Urothelium cell line (cell line): ENCODE data around the gene GCLM.
"Not testable (repeated sequence)": the region's sequence is repeated elsewhere in the genome, so short reads cannot be mapped to it uniquely, and the experiment has no call there.

Experiments used
- DNase-seq: peaks from one replicate; pipeline ENCODE4 v3.0.0; 2011; ENCODE audit warnings: low spot score, mixed read lengths
- FAIRE-seq: peaks from 2 replicates; lab custom pipeline; 2011; peaks lifted over from hg19 to GRCh38; lab: Jason Lieb, UNC

GCLM gene, protein sequence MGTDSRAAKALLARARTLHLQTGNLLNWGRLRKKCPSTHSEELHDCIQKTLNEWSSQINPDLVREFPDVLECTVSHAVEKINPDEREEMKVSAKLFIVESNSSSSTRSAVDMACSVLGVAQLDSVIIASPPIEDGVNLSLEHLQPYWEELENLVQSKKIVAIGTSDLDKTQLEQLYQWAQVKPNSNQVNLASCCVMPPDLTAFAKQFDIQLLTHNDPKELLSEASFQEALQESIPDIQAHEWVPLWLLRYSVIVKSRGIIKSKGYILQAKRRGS

DNA sequence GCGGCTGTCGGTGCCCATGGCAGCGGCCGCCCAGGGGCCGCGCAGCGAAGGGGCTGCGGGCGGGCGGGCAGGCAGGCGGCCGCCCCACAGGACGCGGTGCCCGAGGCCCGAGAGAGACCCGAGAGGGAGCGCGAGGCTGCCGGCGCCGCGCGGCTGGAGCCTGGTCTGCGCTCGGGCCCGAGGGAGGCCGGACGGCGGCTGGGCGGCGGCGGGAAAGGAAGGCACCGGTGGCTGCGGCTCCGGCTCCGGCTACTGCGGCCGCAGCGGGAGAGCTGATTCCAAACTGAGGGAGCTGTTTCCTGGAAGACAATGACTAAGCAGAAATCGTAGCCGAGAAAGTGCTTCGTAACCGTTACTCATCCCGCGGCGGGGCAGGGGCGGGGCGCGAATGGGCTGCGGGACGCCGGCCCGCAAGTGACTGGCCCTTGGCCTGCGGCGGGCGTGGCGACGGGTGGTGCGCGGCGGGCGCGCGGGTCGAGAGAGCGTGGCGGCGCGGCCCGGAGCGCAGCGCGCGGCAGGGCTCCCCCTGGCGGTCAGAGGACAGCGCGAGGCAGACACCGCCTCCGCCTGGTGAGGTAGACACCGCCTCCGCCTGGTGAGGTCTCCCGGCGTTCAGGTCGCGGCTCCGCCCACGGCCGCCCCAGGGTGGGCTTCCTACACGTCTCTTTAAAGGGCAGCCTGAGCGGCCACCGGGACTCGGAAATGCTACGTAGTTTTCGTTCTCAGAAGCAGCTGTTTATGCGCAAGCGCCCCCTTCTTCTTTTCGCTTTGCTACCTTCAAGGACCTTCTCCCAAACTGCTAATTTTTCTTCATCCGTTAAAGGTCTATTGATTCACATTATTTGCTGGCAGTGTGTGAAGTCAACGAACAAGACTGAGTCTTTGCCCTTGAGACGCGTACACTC is at the start of gene GCLM:
GCLM (minus strand) TSS at position 285 of the 905 bp plus-strand sequence; CDS start at position 18, 267 bp downstream.
- FAIRE-seq (peak; percentile 93), DNase-seq (peak; percentile 93)

- DNase-seq (no peak), FAIRE-seq (no peak)
These were observed 49.5 kb upstream of the GCLM start for GRCh38 chr1:93958726-93959100.

DNA sequence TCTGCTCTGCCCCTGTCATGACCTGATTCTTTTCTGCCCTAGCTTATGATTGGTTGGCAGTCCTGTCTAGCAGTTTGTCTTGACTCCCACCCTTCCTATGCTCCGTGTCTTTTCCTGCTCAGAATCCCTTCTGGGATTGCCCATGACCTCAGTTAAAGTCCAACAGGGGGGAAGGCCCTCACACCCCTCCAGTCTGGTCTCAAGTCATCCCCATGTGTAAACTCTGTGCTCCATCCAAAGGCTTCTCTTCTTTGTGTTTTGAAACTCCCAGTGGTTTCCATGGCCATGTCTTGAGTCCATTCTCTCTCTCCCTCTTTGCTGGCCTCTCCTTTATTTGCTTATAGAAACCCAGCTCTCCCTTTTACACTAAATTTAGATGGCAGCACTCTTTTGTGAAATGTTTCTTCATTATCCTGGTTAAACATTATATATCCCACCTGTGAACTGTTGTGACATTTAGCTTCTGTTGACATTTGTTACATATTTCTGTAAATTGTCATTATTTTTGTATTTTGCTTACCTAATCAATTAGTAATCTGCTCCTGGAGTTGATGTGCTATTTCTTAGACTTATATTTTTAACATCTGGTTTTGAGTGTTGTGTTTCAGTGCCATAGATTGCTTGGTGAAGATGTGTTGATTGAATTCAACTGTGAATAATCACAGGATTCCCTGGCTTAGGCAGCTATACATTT is 48.9 kb upstream of the GCLM start:
- FAIRE-seq, result peak; percentile 48

GRCh38 chr1:93955765-93956164 is 46.5 kb upstream of the GCLM start:
- DNase-seq (no peak), FAIRE-seq (no peak)

More for the DNA sequence above, 48.9 kb upstream of the GCLM start:
- no peak for DNase-seq

- not testable (repeated sequence) for DNase-seq, FAIRE-seq
These were observed 37.9 kb upstream of the GCLM start for GRCh38 chr1:93947002-93947686.

DNA sequence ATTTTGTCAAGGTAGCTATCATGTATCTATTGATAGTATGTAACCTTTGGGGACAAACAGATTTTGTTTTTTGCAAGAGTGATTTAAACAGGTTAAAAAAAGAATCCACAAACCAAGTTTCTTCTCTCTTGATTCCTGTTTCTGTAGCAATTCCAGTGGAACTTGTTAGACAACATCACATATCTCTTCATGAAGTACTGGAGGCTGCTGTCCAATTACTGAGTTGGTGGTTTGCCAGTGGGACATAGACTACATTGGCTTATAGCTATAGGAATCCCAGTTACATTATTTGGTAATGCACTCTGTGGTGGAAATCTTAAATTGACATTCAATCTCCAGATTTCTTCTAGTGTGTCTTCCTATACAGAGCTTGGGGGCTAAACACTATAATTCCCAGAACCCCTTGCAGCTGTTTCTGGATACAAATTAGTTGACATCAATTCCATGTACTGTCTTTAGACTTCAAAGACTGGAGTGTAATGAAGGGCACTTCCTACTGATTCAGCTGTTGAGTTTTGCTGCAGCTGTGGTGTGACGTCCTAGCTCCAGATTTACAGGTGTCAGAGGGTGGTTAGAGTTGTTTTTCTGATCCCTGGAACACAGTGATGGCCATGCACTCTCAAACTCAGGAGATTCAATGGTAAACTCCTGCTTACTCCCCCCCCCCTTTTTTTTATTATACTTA is 29.4 kb upstream of the GCLM start:
- FAIRE-seq, result no peak
- no peak for DNase-seq

GRCh38 chr1:93937997-93938396 is 28.8 kb upstream of the GCLM start:
- DNase-seq (no peak), FAIRE-seq (no peak)

DNA sequence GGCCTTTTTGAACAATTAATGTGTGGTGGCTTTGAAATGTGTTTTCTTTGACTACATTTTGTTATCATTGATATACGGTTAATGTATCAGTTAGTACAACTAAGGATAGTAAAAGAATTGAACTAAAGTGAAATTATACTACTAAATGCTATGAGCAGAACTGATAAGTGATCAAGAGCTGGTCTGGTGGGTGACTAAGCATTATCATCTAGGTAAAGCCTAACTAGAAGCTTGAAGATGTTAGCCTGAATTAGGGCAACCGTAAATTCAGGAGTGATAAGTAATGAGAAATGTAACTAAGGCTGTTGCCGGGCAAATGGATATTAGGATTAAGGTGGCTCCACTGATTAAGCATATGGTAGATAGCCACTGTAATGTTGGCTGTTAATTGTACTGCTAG is 16.0 kb upstream of the GCLM start:
- no peak for DNase-seq
- FAIRE-seq, result no peak

DNA sequence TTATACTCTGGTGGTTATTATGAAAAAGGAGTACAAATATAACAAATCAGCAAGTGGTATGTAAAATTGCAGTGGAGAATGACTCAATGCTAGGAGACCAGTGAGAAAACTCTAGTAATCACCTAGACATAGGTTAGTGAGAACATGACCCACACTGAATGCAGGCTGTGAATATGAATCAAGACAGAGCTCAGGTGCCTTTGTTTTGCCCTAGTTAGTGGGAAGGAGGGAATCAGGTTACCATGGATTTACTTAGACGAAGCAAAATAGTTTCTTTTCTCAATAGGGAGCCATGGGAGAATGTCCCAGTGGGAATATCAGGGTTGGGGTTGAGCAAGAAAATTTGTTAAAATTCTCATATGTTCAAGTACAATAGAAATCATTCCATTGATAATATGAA is 10.6 kb upstream of the GCLM start:
- no peak for DNase-seq
- FAIRE-seq, result no peak

DNA sequence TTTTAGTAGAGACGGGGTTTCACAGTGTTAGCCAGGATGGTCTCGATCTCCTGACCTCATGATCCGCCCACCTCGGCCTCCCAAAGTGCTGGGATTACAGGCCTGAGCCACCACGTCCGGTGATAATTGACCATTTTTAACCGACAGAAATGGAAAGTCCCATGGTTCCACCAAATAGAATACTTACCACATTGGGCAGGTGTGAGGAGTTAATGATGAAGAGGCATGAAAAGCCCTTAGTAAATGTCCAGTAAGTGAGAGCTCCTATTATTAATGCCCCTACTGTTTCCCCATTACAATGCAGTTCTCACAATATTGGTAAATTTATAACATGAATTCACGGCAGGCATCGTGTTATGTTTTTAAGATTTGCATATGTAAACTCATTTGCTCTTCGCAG is 8.1 kb upstream of the GCLM start:
- FAIRE-seq (no peak), DNase-seq (no peak)

DNA sequence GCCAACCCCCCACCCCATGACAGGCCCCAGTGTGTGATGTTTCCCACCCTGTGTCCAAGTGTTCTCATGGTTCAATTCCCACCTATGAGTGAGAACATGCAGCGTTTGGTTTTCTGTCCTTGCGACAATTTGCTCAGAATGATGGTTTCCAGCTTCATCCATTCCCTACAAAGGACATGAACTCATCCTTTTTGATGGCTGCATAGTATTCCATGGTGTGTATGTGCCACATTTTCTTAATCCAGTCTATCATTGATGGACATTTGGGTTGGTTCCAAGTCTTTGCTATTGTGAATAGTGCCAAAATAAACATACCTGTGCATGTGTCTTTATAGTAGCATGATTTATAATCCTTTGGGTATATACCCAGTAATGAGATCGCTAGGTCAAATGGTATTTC is 1.6 kb upstream of the GCLM start:
- not testable (repeated sequence) for FAIRE-seq, DNase-seq

DNA sequence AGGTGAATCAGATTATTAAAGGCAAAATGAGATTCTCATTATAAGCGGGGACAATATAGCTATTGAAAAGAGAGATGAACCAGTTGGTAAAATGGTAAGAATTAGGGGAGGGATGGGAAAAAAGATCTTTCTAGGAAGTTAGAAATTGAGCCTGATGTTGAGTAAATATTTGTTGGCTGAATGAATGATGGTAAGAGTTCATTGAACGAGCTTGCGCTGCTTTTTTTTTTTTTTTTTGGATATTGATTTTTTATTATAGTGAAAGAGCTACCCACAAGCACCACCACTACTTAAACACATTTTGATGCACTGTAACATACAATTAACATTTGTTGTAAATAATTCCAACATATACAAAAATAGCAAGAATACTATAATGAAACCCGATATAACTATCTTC is 1.1 kb upstream of the GCLM start:
- DNase-seq, result no peak
- no peak for FAIRE-seq

- DNase-seq (peak; percentile 51), FAIRE-seq (no peak)
These were observed 660 bp downstream of the GCLM start for GRCh38 chr1:93908394-93909145.

DNA sequence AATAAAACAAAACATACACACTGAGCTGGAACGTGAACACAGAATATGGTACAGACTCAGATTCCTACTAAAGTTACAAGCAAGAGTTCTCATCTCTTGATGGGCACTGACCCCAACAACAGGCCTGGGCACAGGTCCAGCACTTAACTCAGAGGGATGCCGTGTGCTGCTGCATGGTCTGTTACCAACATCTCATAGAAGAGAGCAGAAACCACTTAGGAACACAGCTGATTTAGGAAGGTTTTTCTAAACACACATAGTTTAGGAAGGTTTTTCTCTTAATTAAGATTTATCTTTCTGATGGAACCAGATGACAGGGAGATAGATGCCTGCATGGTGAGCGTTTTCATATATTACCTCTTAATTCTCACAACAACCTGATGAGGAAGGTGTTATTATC is 1.5 kb downstream of the GCLM start:
- FAIRE-seq (no peak), DNase-seq (peak; percentile 20)

DNA sequence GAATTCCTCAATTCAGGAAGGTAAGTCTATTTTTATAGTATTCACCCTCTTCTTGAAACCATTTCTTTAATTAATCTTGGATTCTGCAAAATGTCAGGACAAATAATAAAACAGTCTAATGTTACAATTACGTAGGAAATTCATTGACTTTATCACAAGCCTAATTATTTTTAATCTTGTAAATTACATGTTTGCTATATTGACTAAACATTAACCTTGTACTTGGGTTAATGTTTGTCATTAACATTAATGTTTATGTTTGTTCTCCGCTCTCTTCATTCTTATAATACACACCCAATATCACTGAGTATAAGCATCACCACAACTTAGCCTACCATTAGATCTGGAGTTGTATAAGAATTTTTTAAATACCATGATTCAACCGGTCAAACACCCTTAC is 2.8 kb downstream of the GCLM start:
- DNase-seq (no peak), FAIRE-seq (no peak)

GRCh38 chr1:93905734-93906133 is 3.5 kb downstream of the GCLM start:
- no peak for DNase-seq
- no peak for FAIRE-seq

DNA sequence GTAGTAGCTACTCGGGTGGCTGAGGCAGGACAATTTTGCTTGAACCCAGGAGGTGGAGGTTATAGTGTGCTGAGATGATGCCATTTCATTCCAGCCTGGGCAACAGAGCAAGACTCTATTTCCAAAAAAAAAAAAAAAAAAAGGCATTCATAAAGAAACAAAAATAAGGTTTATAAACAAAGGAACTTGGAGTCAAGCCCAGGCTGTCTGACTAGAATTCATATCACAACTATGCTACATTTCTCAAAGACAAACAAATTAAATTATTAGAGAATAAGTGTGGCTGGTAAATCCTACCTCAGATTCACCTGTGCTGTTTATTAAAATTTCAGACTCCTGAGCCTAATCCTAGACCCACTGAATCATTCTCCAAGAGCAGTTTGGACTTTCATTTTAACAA is 4.2 kb downstream of the GCLM start:
- FAIRE-seq (no peak), DNase-seq (no peak)

GRCh38 chr1:93904228-93904627 is 5.0 kb downstream of the GCLM start:
- DNase-seq (no peak), FAIRE-seq (no peak)

DNA sequence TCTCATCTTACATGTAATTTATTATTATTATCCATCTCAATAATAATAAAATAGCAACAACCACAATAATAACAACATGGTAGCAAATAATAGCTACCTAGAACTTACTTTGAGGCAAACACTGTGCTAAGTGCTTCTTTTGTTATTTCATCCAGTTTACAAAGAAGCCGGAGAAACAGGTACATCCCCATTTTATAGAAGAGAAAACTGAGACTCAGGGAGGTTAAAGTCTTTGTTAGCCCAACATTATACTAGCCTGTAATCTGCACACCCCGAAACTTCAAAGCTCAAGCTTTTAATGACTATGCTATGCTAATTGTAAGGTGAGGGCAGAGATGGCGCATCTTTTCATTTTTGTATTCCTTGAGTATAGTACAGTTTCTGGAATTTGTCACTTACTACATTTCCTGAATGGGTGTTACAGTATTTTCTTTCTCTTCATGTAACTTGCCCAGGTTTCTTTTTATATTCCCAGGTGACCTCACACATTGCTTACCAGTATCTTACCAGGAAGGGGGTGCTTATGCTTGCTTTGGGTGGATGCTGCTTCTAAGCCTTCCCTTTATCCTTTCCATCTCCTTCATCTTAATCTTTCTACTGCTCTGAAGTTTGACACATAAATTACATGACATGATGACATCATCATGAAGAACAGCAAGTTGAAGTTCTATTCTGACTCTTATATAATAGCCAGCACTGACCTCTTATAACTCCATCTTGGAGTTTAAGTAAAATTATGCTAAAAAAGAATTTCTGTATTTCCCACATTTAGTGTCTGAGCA is 8.3 kb downstream of the GCLM start:
- no peak for FAIRE-seq
- DNase-seq, result no peak
